Stimulated activated naive CD8-positive, alpha-beta T cell treated with anti-CD3 and anti-CD28 coated beads, Interleukin-15, Interleukin-2, amounts not matched to agents 100 ng/mL and 50 ng/mL, for 24 hours (primary cell): Measurements from ENCODE around the gene BPNT1.
A peak's percentile ranks its signal among the peaks of the same experiment; 100 is the strongest.
"Not testable (repeated sequence)": the region's sequence is repeated elsewhere in the genome, so short reads cannot be mapped to it uniquely, and the experiment has no call there.

Experiments
- H3K27ac Mint-ChIP-seq: one replicate; pipeline ENCODE4 v1.8.0; 2021; ENCODE audit warnings: mild to moderate bottlenecking, mixed read lengths
- H3K27me3 Mint-ChIP-seq: one replicate; pipeline ENCODE4 v1.8.0; 2021; ENCODE audit warnings: mixed read lengths
- H3K36me3 Mint-ChIP-seq: one replicate; pipeline ENCODE4 v1.8.0; 2021; ENCODE audit warnings: low read depth, mixed read lengths
- H3K4me1 Mint-ChIP-seq: one replicate; pipeline ENCODE4 v1.8.0; 2021; ENCODE audit warnings: low read depth, mixed read lengths
- H3K4me3 Mint-ChIP-seq: one replicate; pipeline ENCODE4 v1.8.0; 2021; ENCODE audit warnings: mild to moderate bottlenecking, mixed read lengths
- H3K9me3 Mint-ChIP-seq: one replicate; pipeline ENCODE4 v1.8.0; 2021; ENCODE audit warnings: mixed read lengths

The BPNT1 gene

DNA sequence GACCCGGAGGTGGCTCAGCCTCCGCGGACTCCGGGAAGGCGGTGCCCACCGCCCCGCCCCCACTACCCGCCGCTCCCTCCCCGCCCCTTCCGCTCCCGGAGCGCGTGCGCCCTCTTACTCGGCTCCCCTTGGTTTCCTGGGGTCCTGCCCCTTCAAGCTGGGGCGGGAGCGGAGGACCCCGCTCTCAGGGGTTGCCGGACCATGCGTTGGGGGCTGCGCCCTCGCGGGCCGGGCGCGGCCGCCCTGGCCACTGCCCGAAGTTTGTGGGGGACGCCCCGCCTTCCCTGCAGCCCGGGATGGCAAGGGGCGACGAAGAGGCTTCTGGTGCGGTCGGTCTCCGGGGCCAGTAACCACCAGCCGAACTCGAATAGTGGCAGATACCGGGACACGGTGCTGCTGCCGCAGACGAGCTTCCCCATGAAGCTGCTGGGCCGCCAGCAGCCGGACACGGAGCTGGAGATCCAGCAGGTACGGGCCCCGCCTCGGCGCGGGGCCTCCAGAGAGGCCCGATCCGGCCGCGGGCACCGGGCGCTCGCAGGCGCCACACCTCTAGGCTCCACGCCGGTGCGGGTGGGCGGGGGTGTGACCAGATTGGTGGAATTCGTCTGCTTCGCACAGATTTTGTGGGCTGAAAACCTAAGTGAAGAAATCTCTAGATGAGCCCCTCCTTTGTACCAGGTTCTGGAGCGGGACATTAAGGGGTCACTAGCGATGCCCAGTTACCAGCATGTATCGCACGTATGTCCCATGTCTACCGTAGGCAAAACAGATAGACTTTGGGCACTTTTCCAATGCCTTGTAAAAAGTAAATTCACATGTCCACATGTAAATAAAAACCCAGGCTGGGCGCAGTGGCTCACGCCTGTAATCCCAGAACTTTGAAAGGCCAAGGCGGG is 4.7 kb upstream of the BPNT1 start, which contains the start of gene IARS2:
Gene IARS2, plus strand, starts transcription at position 117 of the 896 bp plus-strand sequence. Its CDS starts 85 bp downstream, at position 202.
- no peaks in the 10 kb centered on the region for H3K9me3 Mint-ChIP-seq
- no peaks in the 10 kb centered on the region for H3K27me3 Mint-ChIP-seq
- H3K36me3 Mint-ChIP-seq = peaks cover 32% of the 10 kb centered on the region
- H3K4me3 Mint-ChIP-seq = peak within 1 kb of the TSS; percentile 81
- H3K27ac Mint-ChIP-seq = peak within 1 kb of the TSS; percentile 26
- peaks cover 38% of the 10 kb centered on the region for H3K4me1 Mint-ChIP-seq

DNA sequence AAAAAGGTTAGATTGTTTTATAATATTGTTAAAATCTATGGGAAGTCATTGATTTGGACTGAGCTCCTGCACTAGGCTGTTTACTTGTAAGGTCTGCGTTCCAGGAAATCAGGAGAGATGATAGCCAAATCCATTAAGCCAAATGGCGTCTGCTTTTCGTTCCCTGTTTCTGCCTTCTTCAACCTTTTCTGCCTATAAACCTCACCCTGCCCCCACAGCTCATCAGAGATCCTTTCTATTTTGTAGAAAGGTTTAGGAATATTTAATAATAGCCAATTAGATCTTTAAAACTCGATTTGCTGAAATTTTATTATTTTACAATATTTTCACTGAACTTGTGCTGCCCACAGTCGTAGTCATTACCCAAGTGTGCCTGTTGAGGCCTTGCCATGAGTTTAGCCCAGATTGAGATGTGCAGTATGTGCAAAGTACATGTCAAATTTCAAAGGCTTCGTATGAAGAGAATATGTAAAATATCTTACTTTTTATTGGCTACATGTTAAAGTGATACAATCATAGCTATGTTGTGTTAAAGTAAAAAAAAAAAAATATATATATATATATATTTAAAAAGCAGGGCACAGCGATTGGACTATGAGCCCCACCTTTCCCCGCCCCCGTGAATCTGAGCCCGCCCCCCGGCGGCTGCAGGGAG is 3.9 kb upstream of the BPNT1 start:
- H3K36me3 Mint-ChIP-seq = peaks cover 33% of the 10 kb centered on the region

DNA sequence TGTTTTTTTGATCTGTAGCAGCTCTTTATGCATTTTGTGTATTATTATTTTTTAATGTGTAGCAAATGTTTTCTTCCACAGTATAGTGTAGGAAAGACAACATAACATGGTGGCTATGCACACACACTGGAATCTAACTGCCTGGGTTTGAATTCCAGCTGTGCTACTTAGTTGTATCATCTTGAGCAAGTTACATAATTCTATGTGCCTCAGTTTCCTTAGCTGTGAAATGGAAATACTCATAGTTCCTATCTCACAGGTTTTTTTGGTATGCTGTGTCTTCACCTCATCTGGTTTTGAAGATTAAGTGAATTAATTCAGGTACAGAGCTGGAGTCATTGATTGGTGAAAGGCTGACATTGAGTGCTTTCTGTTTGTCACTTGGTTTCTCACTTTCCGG is 3.1 kb upstream of the BPNT1 start:
- peaks cover 29% of the 10 kb centered on the region for H3K36me3 Mint-ChIP-seq
- no peaks in the 10 kb centered on the region for H3K27me3 Mint-ChIP-seq
- H3K4me1 Mint-ChIP-seq = peaks cover 39% of the 10 kb centered on the region
- no peak overlapping the region for H3K4me3 Mint-ChIP-seq
- H3K9me3 Mint-ChIP-seq = no peaks in the 10 kb centered on the region
- no peak overlapping the region for H3K27ac Mint-ChIP-seq

More for the DNA sequence above, 3.9 kb upstream of the BPNT1 start:
- Mint-ChIP-seq H3K9me3 (no peaks in the 10 kb centered on the region), H3K4me3 (peak overlapping the region; percentile 19), H3K27me3 (no peaks in the 10 kb centered on the region), H3K4me1 (peaks cover 43% of the 10 kb centered on the region), H3K27ac (peak overlapping the region; percentile 26)

DNA sequence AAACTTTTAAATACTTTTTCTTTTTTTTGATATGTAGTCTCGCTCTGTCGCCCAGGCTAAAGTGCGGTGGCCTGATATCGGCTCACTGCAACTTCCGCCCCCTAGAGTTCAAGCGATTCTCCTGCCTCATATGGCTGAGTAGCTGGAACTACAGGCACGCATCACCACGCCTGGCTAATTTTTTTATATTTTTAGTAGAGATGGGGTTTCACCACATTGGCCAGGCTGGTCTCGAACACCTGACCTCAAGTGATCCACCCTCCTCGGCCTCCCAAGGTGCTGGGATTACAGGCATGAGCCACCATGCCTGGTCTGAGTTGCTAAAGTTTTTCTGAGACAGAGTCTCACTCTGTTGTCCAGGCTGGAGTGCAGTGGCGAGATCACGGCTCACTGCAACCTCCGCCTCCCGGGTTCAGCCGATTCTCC is 3.3 kb downstream of the BPNT1 start:
- not testable (repeated sequence) for H3K4me3 Mint-ChIP-seq, H3K27me3 Mint-ChIP-seq, H3K9me3 Mint-ChIP-seq, H3K27ac Mint-ChIP-seq
- Mint-ChIP-seq H3K36me3 (peaks cover 14% of the 10 kb centered on the region), H3K4me1 (peaks cover 24% of the 10 kb centered on the region)

DNA sequence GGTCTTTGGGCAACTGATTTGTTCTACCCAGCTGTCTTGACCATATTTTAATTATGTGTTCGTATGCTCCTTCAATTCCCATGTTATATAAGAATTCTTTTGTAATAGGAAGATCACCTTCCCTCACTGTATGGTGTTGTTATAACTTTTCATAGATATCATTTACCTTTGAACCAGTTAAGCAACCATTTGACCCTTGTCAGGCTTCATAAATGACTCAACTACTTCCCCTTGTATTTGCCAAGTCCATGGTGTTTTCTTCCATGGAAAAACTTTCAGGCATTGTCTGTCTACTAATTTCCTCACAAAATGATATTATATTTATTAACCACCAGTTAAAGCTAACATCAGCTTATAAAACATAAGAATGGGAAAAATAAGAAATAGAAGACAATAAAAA is 5.1 kb downstream of the BPNT1 start:
- no peaks in the 10 kb centered on the region for H3K27me3 Mint-ChIP-seq
- no peak overlapping the region for H3K27ac Mint-ChIP-seq
- H3K4me1 Mint-ChIP-seq = peaks cover 16% of the 10 kb centered on the region
- H3K36me3 Mint-ChIP-seq = peaks cover 15% of the 10 kb centered on the region
- no peak overlapping the region for H3K4me3 Mint-ChIP-seq
- no peaks in the 10 kb centered on the region for H3K9me3 Mint-ChIP-seq

DNA sequence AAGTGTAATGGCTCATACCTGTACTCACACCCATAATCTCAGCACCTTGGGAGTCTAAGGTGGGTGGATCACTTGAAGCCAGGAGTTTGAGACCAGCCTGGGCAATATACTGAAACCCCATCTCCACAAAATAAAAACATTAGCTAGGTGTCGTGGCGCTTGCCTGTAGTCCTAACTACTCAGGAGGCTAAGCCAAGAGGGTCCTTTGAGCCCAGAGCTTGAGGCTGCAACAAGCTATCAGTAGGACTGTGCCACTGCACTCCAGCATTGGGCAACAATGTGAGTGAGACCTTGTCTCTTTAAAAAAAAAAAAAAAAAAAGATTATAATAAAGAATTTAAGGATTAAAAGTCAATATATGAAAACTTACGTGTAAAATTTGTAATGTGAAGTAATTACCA is 11.7 kb downstream of the BPNT1 start:
- H3K27me3 Mint-ChIP-seq = no peaks in the 10 kb centered on the region
- no peak overlapping the region for H3K4me3 Mint-ChIP-seq
- H3K36me3 Mint-ChIP-seq = peaks cover 32% of the 10 kb centered on the region
- H3K9me3 Mint-ChIP-seq = no peaks in the 10 kb centered on the region
- no peaks in the 10 kb centered on the region for H3K4me1 Mint-ChIP-seq
- H3K27ac Mint-ChIP-seq = no peak overlapping the region

DNA sequence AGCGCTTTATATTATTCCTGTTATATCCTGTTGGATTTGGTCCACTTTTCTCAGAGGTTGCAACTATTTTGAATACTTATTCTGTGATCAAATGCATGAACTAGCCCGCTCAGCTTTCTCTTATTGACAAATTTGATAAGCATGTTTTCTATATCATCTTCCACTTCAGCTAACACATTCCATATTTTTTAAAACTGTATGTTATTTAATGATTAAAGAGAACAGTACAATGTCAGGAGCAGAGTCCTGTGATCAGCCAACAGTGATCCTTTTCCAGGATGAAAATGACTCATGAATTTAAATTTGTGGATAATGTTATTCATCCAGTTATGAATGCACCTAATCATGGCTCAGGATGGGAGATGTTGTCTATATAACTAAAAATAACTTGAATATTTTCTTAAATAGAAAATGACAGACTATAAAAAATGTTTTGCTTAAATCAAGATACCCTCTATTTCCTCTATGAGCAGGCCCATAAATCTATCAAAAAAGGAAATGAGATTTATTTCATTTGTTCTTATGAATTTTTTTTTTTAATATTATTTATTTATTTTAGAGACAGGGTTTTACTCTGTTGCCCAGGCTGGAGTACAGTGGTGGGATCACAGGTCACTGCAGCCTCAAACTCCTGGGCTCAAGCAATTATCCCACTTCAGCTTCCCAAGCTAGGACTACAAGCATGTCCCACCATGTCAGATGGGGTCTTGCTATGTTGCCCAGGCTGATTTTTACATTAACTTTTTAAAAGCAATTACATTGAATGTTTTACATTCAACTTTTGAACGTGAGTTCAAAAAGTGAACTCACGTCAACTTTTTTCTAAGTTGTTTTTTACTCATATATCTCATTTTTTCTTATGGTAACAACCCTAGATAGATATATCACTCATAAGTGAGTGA is 12.5 kb downstream of the BPNT1 start:
- Mint-ChIP-seq H3K4me3 (no peak overlapping the region), H3K4me1 (no peaks in the 10 kb centered on the region), H3K27ac (no peak overlapping the region), H3K9me3 (no peaks in the 10 kb centered on the region), H3K27me3 (no peaks in the 10 kb centered on the region), H3K36me3 (peaks cover 39% of the 10 kb centered on the region)

DNA sequence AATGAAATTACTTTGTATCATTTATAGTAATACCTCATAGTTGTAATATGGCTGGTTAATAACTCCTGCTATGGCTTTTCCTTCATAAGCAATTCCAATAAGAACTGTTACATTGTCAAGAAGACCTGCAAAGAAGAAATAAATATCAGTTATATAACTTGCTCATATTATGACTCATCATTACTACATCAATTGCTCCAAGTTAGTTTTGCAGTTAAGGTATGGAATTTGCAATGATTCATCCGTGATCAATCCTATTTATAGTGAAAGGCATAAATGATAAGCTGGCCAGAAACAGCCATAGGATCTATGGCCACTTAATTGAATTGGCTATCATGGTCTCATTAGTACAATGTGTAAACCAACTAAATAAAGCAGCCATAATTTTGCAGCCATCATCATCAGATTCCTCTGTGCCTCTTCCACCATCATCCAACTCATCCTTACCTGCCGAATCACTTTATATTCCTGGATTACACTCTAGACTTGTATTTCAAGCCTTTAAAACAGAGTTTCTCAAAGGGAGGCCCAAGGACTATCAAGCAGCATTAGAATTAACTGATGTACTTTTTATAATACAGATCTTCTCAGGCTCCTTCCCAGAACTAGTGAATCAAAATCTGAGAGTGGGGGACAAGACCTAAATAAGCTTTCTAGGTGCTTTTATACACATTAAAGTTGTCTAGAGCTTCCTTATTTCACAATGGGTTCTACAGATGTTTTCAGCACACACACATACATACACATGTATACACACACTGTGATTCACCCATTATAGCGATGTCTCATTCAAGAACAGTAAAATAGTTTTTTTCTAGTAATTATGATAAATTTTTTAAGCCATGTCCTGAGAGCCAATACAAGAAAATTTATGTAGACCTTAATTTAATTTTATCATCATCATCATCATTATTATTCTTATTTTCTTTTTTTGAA is 22.1 kb downstream of the BPNT1 start:
- no peaks in the 10 kb centered on the region for H3K4me1 Mint-ChIP-seq
- H3K36me3 Mint-ChIP-seq = peaks cover 41% of the 10 kb centered on the region
- H3K27me3 Mint-ChIP-seq = no peaks in the 10 kb centered on the region
- H3K4me3 Mint-ChIP-seq = no peak overlapping the region
- no peak overlapping the region for H3K27ac Mint-ChIP-seq
- no peaks in the 10 kb centered on the region for H3K9me3 Mint-ChIP-seq

DNA sequence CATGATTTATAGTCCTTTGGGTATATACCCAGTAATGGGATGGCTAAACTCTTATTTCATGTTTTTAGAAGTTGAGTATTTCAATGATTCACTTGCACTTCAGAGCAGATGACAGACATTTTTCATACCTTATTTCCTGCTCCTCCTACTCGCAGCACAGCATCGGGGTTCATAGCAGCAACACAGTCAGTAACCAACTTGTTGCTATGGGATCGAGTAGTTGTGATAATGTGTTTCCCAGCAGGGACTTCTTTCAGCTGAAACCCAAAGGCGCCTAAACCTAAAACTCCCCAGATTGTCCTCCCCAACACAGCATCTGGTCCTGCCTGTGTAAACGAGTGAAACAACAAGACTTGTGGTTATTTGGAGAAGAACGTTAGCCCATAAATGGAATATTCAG is 27.0 kb downstream of the BPNT1 start:
- no peak overlapping the region for H3K27ac Mint-ChIP-seq
- H3K27me3 Mint-ChIP-seq = no peaks in the 10 kb centered on the region
- H3K4me1 Mint-ChIP-seq = no peaks in the 10 kb centered on the region
- no peaks in the 10 kb centered on the region for H3K9me3 Mint-ChIP-seq
- H3K36me3 Mint-ChIP-seq = peaks cover 39% of the 10 kb centered on the region
- H3K4me3 Mint-ChIP-seq = no peak overlapping the region

DNA sequence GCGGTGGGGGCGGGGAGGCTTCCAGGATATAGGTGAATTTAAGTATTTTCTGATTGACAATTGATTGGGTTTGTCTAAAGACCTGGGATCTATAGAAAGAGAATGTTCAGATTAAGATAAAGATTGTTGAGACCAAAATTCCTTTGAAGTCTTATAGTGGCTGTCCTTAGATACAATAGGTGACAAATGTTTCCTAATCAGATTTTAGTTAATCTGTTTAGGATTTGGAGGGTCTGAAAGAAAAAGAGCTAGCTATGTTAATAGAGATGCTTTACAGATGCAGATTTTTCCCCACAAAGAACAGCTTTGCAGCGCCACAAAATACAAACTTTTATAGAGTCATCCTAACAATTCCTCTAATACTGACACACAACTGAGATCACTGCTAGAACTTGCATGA is 28.7 kb downstream of the BPNT1 start:
- H3K4me1 Mint-ChIP-seq = peaks cover 7% of the 10 kb centered on the region
- no peaks in the 10 kb centered on the region for H3K27me3 Mint-ChIP-seq
- H3K9me3 Mint-ChIP-seq = no peaks in the 10 kb centered on the region
- no peak overlapping the region for H3K27ac Mint-ChIP-seq
- no peak overlapping the region for H3K4me3 Mint-ChIP-seq
- peaks cover 43% of the 10 kb centered on the region for H3K36me3 Mint-ChIP-seq

DNA sequence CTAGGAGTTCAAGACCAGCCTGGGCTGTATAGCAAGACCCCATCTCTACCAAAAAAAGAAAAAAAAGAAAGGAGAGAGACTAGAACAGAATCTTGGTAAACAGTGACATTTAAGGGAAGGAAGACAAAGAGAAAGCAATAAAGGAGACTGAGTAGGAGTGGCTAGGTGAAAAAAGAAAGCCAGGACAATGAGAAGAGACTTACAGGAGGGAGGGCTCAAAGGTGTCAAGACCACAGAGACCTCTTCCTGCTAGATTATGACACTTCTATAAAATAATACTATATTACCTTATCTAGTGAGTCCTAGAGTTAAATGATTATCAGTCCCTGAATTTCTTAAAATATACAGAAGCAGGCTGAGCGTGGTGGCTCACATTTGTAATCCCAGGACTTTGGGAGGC is 33.2 kb downstream of the BPNT1 start:
- no peaks in the 10 kb centered on the region for H3K9me3 Mint-ChIP-seq
- peaks cover 20% of the 10 kb centered on the region for H3K36me3 Mint-ChIP-seq
- no peak overlapping the region for H3K4me3 Mint-ChIP-seq
- H3K27ac Mint-ChIP-seq = peak overlapping the region; percentile 15
- no peaks in the 10 kb centered on the region for H3K27me3 Mint-ChIP-seq
- peaks cover 8% of the 10 kb centered on the region for H3K4me1 Mint-ChIP-seq

DNA sequence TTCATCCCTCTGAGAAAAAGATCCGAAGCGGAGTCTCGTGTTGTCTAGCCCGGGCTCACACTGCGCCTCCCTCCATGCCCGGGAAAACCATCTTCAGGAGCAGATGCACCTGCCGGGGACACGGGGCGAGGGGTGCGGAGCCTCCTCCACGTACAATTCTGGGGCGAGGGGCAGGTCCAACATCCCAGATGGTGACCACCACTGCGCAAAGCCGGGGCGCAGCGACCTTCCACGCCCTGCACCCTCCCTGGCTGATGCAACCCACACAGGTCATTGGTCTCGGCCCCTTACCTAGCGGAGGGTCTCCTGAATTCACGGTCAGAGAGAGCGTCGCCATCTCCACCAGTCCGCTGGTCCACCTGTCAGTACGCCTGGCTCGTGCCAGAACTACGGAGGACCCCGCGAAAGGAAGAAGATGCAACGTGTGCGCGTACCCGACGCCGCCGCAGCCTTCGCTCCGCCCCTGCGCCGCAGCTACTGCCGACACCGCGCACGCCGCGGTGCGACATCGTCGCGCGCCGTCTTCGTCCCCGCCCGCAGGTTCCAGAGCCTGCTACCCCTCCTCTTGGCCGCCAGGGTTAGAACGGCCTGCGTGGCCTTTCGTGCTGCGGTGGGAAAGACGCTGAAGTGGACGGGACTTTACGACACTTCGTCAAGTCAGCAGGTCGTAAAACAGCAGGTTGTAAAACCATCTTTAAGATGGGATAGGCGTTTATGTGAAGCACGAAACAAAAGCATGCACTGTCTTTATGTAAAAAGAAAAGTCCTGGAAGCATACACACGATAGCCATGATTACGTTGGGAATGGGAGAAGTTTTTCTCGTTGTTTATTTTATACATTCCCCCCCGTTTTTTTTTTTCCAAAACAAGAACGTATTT is 43.3 kb downstream of the BPNT1 start, which contains the start of gene EPRS1:
Gene EPRS1, minus strand, starts transcription at position 454 of the 879 bp plus-strand sequence. Its CDS starts 117 bp downstream, at position 337.
- Mint-ChIP-seq H3K4me3 (peak within 1 kb of the TSS; percentile 99), H3K36me3 (peaks cover 14% of the 10 kb centered on the region), H3K27ac (peak within 1 kb of the TSS; percentile 98), H3K27me3 (no peaks in the 10 kb centered on the region), H3K9me3 (no peaks in the 10 kb centered on the region), H3K4me1 (peaks cover 44% of the 10 kb centered on the region)
